Stimulated activated CD8-positive, alpha-beta memory T cell treated with anti-CD3 and anti-CD28 coated beads, Interleukin-7, amount 100 ng/mL, for 1 hour (primary cell): Measurements from ENCODE around the gene AATF.
"Not testable (repeated sequence)": the region's sequence is repeated elsewhere in the genome, so short reads cannot be mapped to it uniquely, and the experiment has no call there.

ENCODE experiments used
- DNase-seq, 2 donors: peaks; one replicate each; pipeline ENCODE4 v3.0.0-alpha.2; 2020; ENCODE audit warnings: low read depth in 2 of 2

Gene AATF

DNA sequence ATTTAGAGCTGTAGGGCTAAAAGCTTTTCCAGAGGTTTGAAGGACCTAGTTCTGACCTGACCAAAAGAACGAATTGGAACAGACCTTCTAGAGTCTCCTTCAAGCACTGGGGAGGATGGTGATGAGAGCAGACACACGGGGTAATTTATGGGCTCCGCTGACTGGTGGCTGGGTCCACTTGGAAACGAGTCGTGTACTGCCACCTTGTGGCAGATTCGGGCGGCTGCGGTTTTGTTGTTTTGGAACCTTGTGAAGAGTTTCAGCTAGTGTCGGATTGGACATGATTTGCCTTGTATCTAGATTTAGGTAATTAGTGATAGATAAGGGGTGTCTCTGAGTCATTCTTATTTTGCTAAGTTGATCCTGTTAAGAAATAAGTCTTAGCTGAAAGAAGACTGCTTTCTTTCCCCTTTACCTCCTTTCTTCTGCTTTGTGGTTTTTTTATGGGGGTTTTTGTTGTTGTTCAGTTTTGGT, 98.9 kb downstream of the AATF start:
- peak; percentile 59 to 69 for DNase-seq

- no peak for DNase-seq
These were observed 100.1 kb downstream of the AATF start for GRCh38 chr17:37048811-37049210.

GRCh38 chr17:37050920-37051319, 102.2 kb downstream of the AATF start:
- no peak for DNase-seq

- DNase-seq: no peak
These were observed 102.6 kb downstream of the AATF start for GRCh38 chr17:37051381-37051780.

DNA sequence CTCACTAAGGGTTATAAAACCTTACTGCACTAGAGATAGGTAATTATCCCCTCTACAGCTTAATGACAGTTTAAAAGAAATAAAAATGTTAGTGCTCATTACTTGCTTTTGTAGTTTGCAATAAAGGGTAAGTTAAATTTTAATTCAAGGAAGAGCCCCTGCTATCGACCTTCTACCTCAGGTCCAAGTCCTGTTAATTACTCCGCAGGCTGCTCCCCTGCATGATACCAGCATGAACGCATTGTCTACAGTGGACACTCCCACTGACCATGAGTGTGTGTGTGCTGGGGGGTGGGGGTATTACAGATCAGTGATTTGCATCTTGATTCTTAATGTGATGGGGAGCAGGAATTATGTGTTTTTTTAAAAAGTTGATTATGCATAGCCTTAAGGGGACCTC, 103.1 kb downstream of the AATF start:
- no peak for DNase-seq

DNA sequence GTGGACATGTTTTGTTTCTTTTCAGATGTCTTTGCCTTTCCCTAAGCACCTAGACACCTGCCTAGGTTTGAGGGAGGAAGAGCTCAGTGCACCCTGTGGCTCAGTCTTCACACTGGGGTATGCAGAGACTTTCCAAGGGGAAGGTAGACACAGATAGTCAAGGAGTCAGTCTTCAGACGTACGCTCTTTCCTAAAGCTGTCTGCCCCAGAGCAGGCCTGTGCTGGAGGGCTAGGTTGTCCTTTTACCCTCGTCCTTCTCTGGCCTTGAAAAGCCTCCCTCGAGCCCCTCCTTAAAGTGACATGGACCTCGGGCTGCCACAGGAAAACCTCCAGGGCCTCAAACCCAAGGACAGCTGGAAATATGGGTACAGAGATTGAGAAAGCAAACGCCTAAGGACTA, 103.7 kb downstream of the AATF start:
- DNase-seq: no peak

DNA sequence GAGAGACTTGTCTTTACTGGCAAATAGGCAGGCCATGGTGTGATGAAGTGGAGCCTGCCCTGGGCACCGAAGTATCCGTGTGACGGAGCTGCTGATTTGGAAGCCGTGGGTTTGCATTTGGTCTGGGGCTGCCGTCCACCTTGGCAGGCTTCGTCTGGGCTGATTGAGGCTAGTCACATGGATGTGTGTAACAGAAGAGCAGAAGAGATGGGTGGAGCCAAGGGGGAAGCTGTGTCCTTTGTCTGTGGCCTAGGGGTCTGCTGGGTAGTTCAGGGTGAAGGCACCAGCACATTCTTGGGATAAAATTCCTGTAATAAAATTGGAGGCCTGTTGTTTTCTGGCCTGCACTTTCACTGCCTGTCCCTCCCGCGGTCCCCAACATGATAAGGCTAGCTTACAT, 106.1 kb downstream of the AATF start:
- DNase-seq: no peak

- DNase-seq: no peak
These were observed 107.9 kb downstream of the AATF start for GRCh38 chr17:37056622-37057021.

DNA sequence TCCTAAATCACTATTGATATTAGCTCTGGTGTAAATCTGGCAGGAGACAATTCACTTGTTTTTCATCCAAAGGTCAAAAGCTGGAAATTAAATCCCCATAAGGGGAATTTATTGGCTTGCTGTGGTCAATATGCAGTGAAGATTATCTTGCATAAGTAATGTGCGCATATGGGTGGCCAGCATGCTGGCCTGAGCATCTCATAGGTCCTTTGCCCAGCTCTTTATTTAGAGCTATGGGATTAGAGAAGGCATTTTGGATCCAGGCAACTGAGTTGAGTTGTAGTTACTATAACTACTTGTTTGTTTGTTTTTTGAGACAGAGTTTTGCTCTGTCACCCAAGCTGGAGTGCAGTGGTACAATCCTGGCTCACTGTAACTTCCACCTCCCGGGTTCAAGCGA, 110.7 kb downstream of the AATF start:
- DNase-seq: no peak

DNA sequence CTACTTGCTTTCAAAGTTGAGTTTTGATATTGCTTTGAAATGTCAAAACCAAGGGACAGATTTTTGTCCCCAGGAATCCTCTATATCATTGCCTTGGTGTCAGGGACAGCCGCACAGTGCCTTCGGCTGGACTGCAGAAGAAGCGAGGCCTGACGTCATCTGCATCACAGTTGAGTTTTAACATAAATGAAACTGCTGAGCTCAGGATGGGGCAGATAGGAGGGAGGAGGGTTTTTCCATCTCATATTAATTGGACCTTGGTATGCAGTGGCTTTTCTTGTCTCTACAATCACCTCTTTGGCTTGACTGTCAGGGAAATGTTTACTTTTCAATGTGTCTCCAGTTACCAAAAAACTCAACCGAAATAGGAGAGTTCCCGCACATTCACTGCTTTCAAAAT, 111.3 kb downstream of the AATF start:
- no peak for DNase-seq

DNA sequence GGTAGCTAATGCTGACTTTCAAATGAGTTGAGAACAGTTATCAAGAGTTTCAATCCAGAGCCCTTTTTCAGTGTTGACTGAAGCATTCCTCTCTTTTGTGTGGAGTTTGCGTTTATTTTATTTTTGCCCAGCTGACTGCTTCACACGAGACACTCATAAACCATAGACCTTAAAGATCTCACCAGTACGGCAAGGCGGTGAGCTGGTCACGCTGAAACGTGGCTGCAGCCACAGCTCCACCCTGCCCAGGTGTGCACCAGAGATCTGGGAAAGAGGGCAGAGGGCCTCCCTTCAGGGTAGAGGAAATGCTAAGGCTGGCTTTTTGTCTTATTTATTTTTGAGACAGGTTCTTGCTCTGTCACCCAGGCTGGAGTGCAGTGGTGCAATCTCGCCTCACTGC, 112.2 kb downstream of the AATF start:
- no peak for DNase-seq

DNA sequence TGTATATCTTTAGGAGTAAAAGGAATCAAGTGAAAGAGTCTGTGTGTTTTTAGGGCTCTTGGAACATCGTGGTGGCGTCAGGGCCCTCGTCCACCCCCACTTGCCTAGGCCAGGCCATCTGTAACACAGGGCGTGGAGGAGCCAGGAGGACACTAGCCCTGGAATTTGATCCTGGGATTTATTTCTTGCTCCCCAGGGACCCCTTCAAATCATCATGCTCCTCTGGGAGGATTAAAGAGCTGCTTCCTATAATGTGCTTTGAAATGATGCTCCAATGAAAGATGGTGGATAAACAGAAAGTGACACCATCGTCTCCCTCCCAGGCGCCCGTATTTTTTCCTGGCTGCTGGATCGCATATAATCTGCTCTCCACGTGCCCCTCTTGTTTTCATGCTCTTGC, 113.3 kb downstream of the AATF start:
- no peak for DNase-seq

DNA sequence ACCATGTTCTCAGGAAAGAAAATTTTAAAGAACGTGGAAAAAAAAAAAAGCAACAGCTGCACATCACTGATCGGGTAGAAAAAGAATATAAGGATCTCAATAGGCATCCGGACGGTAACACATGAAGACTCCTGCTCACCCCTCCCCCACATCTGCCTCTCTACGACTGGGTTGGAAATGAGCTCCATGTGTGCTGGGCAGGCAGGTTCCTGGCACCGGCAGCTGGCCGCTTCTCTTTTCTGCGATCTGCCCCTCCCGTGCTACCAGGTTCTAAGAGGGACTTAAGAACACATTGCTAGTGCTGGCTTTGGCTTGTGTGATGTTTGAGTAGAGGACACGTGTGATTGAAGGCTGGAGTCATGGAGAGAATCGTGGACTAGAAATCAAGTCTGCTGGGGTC, 115.5 kb downstream of the AATF start:
- no peak for DNase-seq

DNA sequence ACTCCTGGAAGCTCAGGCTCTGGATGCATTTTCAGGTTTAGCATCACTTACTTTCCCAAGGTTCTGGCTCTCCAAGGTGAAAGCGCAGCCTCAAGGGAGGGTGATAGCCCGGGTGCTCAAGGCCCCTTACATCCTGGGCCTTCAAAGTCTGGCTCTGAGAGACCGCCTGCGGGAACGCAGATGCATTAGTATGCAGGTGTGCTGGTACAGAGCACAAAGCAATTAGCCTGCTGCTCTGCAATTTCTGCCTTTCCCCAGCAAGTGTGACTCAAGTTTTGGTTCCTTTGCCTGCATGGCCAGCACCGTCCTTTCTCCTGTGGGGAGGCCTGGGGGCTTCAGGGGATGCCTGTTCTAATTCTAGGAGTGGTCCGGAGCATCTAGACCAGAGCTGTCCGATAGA, 116.2 kb downstream of the AATF start:
- DNase-seq: no peak

DNA sequence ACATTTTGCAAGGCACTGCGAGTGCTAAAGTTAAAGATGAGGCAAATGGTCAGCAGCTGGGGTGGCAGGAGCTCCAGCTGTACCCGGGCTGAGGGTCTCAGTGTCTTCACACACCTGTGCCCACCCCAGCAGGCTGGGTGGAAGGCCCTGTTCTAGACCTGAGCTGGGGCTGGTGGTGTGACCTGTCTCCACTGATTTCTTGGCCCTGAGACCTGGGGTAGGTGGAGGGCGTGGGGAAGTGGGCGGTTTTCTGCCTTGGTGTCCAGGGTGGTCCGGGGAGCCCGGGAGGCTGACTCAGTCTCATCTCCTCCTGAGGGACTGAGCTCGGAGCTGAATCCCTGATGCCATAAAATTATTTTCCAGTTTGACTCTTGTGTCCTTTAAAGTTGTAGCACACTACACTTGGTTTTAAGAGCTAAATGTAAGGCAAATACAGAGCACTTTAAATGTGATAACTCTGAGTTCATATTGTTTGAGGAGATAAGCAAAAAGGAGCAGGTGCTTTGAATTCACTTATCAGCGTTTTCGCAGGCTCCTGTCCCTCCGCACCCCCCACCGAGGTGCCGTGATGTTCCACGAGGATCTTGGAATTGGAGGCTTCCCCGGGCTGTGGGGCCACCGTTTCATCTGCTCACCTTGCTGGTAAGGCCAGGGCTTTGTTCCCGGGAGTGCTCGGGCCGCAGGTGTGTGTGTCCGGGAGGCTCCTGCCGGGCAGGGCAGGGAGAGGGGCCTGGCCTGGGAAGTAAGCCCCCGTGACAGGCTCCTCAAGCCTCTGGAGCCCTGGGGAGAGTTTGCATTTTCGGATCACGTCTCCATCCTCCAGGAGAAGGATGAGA, 117.0 kb downstream of the AATF start:
- no peak for DNase-seq

DNA sequence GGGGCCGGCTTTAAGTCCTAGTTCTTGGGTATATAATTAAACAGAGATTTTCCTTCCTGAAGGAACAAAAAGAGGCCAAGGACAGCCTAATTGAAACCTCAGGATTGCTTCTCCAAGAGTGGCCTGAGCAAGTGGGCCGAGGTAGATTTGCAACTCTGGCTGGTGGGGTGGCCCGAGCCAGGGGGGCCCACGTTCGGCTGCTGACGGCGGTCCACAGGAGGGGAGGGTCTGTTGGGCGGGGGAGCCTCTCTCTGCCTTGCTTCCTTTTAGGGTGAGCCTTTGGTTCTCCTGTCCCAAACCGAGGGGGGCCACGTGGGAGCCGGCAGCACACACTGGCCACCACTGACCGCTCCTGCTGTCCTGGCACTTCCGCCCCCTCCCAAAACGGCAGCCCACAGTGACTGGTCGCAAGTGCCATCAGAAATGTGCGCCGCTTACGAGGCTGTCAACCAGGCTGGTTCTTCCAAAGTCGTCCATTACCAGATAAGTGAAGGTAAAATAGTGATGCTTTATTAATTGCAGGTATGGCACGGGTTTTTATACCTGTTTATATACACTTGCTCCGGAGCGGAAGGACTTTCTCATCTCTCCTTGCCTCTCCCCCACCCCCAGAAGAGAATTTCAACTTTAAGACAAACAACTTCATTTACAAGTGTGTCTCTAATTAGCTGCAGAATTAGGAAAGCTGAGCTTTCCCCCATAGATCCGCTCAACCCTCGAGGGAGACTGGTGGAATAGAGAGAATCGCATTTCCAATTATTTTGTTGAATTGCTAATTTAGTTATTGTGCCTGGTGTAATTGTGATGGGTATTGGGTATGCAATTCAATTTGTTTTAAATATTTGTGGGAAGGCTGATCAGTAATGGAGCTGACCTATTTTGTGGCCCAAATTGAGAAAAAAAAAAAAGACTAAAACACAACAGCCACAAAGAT, 117.8 kb downstream of the AATF start:
- no peak for DNase-seq

DNA sequence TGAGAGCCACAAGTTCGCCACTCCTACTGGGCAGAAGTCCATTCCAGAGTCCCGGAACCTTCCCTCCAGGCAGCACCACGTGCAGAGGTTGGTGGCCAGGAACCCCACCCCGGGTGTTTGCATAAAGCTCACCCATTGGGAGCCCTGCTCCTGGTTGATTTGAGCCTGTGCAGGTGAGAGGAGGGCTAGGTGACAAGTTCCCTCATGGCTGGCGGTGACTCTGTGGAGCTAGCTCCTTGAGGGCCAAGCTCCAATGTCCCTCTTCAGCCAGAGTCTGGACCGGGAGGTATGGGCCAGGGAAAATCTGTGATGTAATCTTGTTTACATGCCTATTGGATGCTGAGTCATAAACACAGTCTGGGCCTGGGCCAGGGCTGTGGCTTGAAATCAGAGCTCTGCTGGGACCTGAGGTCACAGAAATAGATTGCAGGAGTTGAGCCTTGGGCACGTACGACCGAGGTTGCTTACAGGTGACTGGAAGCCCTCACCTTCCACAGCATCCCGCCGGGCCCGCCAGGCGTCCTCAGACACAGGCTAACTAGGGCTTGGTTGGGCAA, 118.9 kb downstream of the AATF start:
- no peak for DNase-seq

GRCh38 chr17:37068266-37068665, 119.5 kb downstream of the AATF start:
- DNase-seq: no peak

DNA sequence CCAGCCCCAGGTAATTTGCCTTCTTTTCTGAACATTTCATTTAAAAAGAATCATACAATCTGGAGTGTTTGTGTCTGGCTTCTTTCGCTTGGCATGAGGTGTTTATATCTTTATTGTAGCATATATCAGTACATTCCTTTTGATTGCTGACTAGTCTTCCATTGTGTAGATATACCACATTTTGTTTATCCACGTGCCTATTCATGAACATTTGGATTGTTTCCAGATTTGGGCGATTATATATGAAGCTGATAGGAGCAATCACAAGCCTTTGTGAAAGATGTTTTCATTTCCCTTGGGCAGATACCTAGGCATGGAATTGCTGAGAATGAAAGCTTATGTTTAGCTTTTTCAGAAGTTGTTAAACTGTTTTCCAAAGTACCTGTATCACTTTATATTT, 120.3 kb downstream of the AATF start:
- DNase-seq: no peak

DNA sequence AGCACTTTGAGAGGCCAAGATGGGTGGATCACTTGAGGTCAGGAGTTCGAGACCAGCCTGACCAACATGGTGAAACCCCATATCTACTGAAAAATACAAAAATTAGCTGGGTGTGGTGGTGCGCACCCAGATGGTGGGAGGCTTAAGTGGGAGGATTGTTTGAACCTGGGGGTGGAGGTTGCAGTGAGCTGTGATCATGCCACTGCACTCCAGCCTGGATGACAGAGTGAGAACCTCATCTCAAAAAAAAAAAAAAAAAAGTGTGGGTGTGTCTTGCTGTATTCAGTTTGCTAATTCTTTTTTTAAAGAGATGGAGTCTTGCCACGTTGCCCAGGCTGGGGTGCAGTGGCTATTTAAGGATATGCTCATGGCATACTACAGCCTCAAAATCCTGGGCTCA, 124.7 kb downstream of the AATF start:
- DNase-seq: not testable (repeated sequence)

- DNase-seq: no peak
These were observed 130.4 kb downstream of the AATF start for GRCh38 chr17:37079065-37079708.

DNA sequence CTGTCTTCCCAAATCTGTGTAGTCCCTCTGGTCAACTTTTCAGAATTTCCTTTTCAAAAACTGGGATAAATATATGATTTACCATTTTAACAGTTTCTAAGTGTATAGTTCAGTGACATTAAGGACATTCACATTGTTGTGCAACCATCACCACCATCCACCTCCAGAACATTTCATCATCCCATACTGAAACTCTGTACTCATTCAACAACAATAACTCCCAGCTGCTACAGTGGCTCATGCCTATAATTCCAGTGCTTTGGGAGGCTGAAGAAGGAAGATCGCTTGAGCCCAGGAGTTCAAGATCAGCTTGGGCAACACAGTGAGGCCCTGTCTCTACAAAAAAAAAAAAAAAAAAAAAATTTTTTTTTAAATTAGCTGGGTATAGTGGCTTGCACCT, 131.0 kb downstream of the AATF start:
- DNase-seq: no peak
